H1 (cell line): Measurements from ENCODE around the gene ARFRP1. TPM values are rescaled to one million over a fixed set of nuclear protein-coding genes. Genes with fewer than 3 reads are reported as not detected.

ENCODE experiments used
- CTCF ChIA-PET: fragments of 300-600 bp; sonication (Branson Sonifier 250); formaldehyde crosslinking; loops from one replicate; lab custom pipeline; 2021; ENCODE audit not compliant: partially characterized antibody; lab: Charles Lee
- POLR2A ChIA-PET: fragments of 300-600 bp; sonication (Branson Sonifier 250); formaldehyde crosslinking; loops from one replicate; lab custom pipeline; 2021; ENCODE audit warnings: inconsistent platforms; ENCODE audit not compliant: partially characterized antibody; lab: Charles Lee
- DNase-seq, 2 experiments: peaks; one replicate each; pipeline versions ENCODE4 v3.0.0 to v3.0.0-alpha.2; 2010 to 2022; ENCODE audit warnings: low spot score in 2 of 2, low read depth in 1 of 2, mixed read lengths in 1 of 2
- FAIRE-seq: peaks from 2 replicates; lab custom pipeline; 2011; peaks lifted over from hg19 to GRCh38; lab: Jason Lieb, UNC
- H2AFZ ChIP-seq: 2 replicates; pipeline ENCODE4 v1.8.1; 2012; ENCODE audit warnings: low read length, inconsistent platforms
- H2AK5ac ChIP-seq: 2 replicates; pipeline ENCODE4 v1.6.1; 2013; ENCODE audit warnings: low read depth, low read length
- H2BK120ac ChIP-seq: replicated peaks from 2 replicates; pipeline ENCODE3; 2013; ENCODE audit warnings: low read depth, low read length, inconsistent platforms
- H2BK12ac ChIP-seq: 2 replicates; pipeline ENCODE4 v1.6.1; 2013; ENCODE audit warnings: low read depth, low read length
- H2BK15ac ChIP-seq: 2 replicates; pipeline ENCODE4 v1.6.1; 2013; ENCODE audit warnings: low read length
- H2BK20ac ChIP-seq: 2 replicates; pipeline ENCODE4 v1.6.1; 2013; ENCODE audit warnings: low read length
- H2BK5ac ChIP-seq: 2 replicates; pipeline ENCODE4 v1.6.1; 2013; ENCODE audit warnings: low read depth, low read length
- H3K14ac ChIP-seq: 2 replicates; pipeline ENCODE4 v1.6.1; 2013; ENCODE audit warnings: inconsistent platforms; ENCODE audit not compliant: insufficient read length
- H3K18ac ChIP-seq: 2 replicates; pipeline ENCODE4 v1.6.1; 2013; ENCODE audit warnings: low read length; ENCODE audit errors: extremely low read depth
- H3K23ac ChIP-seq: 2 replicates; pipeline ENCODE4 v1.6.1; 2013; ENCODE audit warnings: inconsistent platforms; ENCODE audit not compliant: insufficient read length
- H3K23me2 ChIP-seq: 2 replicates; pipeline ENCODE4 v1.6.1; 2013; ENCODE audit warnings: low read depth, low read length
- H3K27ac ChIP-seq: 2 replicates; pipeline ENCODE4 v1.6.1; 2011; ENCODE audit warnings: low read depth, low read length, inconsistent platforms
- H3K27me3 ChIP-seq, 4 experiments: replicated peaks in 1 of 4; 1 replicate in 1 of 4; 2 replicates in 3 of 4; pipeline versions ENCODE4 v1.6.1 to v1.8.1; 2011 to 2013; ENCODE audit warnings: low read length in 3 of 4, mild to moderate bottlenecking in 3 of 4, inconsistent platforms in 2 of 4, mixed read lengths in 2 of 4, moderate library complexity in 1 of 4; ENCODE audit not compliant: control insufficient read depth in 3 of 4, insufficient read depth in 3 of 4; ENCODE audit errors: extremely low read depth in 1 of 4
- H3K36me3 ChIP-seq, 4 experiments: 2 replicates each; pipeline versions ENCODE4 v1.6.1 to v1.8.1; 2011 to 2013; ENCODE audit warnings: mild to moderate bottlenecking in 4 of 4, low read length in 3 of 4, moderate library complexity in 2 of 4, control low read depth in 1 of 4, inconsistent platforms in 1 of 4; ENCODE audit not compliant: insufficient read depth in 4 of 4, control insufficient read depth in 2 of 4
- H3K4ac ChIP-seq: replicated peaks from 2 replicates; pipeline ENCODE3; 2013; ENCODE audit warnings: low read length, low read depth, mixed read lengths, inconsistent platforms; ENCODE audit not compliant: insufficient read length
- H3K4me1 ChIP-seq, 4 experiments: replicated peaks in 1 of 4; 1 replicate in 1 of 4; 2 replicates in 3 of 4; pipeline versions ENCODE4 v1.6.1 to v1.8.1; 2011 to 2013; ENCODE audit warnings: low read length in 3 of 4, inconsistent platforms in 2 of 4, mixed read lengths in 1 of 4; ENCODE audit not compliant: insufficient read depth in 4 of 4, control insufficient read depth in 3 of 4
- H3K4me2 ChIP-seq, 2 experiments: 2 replicates each; pipeline versions ENCODE4 v1.6.1 to v1.8.1; 2011 to 2013; ENCODE audit warnings: low read depth in 2 of 2, low read length in 2 of 2, control low read depth in 1 of 2, inconsistent platforms in 1 of 2, mild to moderate bottlenecking in 1 of 2; ENCODE audit not compliant: insufficient read depth in 1 of 2
- H3K4me3 ChIP-seq, 4 experiments: fragments of 200-600, 300-600 bp in 1 of 4; sonication (generic), shearing (Covaris generic), sonication (Bioruptor Twin) in 1 of 4; 2 replicates each; pipeline versions ENCODE4 v1.5.1 to v1.8.1; 2011 to 2016; ENCODE audit warnings: low read length in 4 of 4, low read depth in 3 of 4, control low read depth in 2 of 4, inconsistent platforms in 2 of 4, mild to moderate bottlenecking in 2 of 4, mixed read lengths in 1 of 4, moderate library complexity in 1 of 4; ENCODE audit not compliant: insufficient read depth in 2 of 4; ENCODE audit errors: extremely low read depth in 1 of 4
- H3K56ac ChIP-seq: replicated peaks from 2 replicates; pipeline ENCODE3; 2013; ENCODE audit warnings: low read depth, mild to moderate bottlenecking, mixed read lengths, low read length, inconsistent platforms; ENCODE audit not compliant: insufficient read length
- H3K79me1 ChIP-seq: 2 replicates; pipeline ENCODE4 v1.6.1; 2013; ENCODE audit warnings: low read depth, low read length, control low read depth
- H3K79me2 ChIP-seq, 2 experiments: 2 replicates each; pipeline versions ENCODE4 v1.6.1 to v1.8.1; 2012 to 2013; ENCODE audit warnings: low read length in 2 of 2, mild to moderate bottlenecking in 2 of 2, inconsistent platforms in 1 of 2; ENCODE audit not compliant: insufficient read depth in 2 of 2, control insufficient read depth in 1 of 2
- H3K9ac ChIP-seq, 4 experiments: replicated peaks in 1 of 4; 1 replicate in 1 of 4; 2 replicates in 3 of 4; pipeline versions ENCODE4 v1.6.1 to v1.8.1; 2011 to 2013; ENCODE audit warnings: low read depth in 3 of 4, low read length in 3 of 4, control low read depth in 2 of 4, mild to moderate bottlenecking in 2 of 4, moderate library complexity in 2 of 4, inconsistent platforms in 1 of 4; ENCODE audit errors: extremely low read depth in 1 of 4
- H3K9me3 ChIP-seq, 2 experiments: 2 replicates each; pipeline versions ENCODE4 v1.6.1 to v1.8.1; 2012 to 2013; ENCODE audit warnings: mild to moderate bottlenecking in 2 of 2, moderate library complexity in 2 of 2, control low read depth in 1 of 2, inconsistent platforms in 1 of 2, low read depth in 1 of 2, low read length in 1 of 2, mixed read lengths in 1 of 2; ENCODE audit not compliant: insufficient read depth in 2 of 2
- H4K20me1 ChIP-seq, 2 experiments: replicated peaks in 1 of 2; 2 replicates each; pipeline versions ENCODE3 to v1.8.1; 2011 to 2013; ENCODE audit warnings: inconsistent platforms in 2 of 2, low read length in 2 of 2, mild to moderate bottlenecking in 1 of 2; ENCODE audit not compliant: insufficient read depth in 2 of 2, control insufficient read depth in 1 of 2
- H4K5ac ChIP-seq: 2 replicates; pipeline ENCODE4 v1.6.1; 2013; ENCODE audit warnings: low read length, low read depth, mixed read lengths, inconsistent platforms; ENCODE audit not compliant: insufficient read length
- H4K8ac ChIP-seq: 2 replicates; pipeline ENCODE4 v1.8.0; 2013; ENCODE audit warnings: mild to moderate bottlenecking, moderate library complexity, low read length, inconsistent platforms; ENCODE audit not compliant: insufficient read depth; ENCODE audit errors: extremely low read depth
- H4K91ac ChIP-seq: replicated peaks from 2 replicates; pipeline ENCODE3; 2013; ENCODE audit warnings: low read length, mixed read lengths, inconsistent platforms; ENCODE audit not compliant: insufficient read length
- CBX5 ChIP-seq: fragments of 300-800, 300-1000 bp; sonication (generic); IDR thresholded peaks from 2 replicates; pipeline ENCODE4 v1.7.1; 2016; ENCODE audit warnings: antibody characterized with exemption, low read length, low read depth
- SP2 ChIP-seq: IDR thresholded peaks from 2 replicates; pipeline ENCODE4 v1.6.1; 2012; ENCODE audit warnings: mild to moderate bottlenecking, low read length, inconsistent platforms
- ZNF274 ChIP-seq: IDR thresholded peaks from 2 replicates; pipeline ENCODE4 v1.7.0; 2012; ENCODE audit warnings: low read length, borderline replicate concordance; ENCODE audit errors: extremely low read depth
- WGBS, 2 experiments: shearing (Covaris generic) in 1 of 2; methylation state at CpG; one replicate each; pipeline versions ENCODE4 v1.1.6 to v1.1.7; 2013 to 2015; ENCODE audit warnings: low lambda C conversion rate in 2 of 2, mixed read lengths in 2 of 2, inconsistent platforms in 1 of 2, low coverage in 1 of 2, missing lambda C conversion rate in 1 of 2; ENCODE audit not compliant: insufficient replicate concordance in 2 of 2, insufficient coverage in 1 of 2, insufficient read length in 1 of 2; ENCODE audit errors: extremely low coverage in 1 of 2, missing lambda C conversion rate in 1 of 2; 5-methylcytosine and 5-hydroxymethylcytosine counted together
- polyA plus RNA-seq, 7 experiments: library from polyadenylated mRNA; depleted of rRNA in 3 of 7; stranded (reverse) in 5 of 7; unstranded in 2 of 7; fragments of >200 nt in 5 of 7; fragments of 200-250 nt in 2 of 7; gene quantifications; 1 replicate in 5 of 7; 2 replicates in 1 of 7; 4 replicates in 1 of 7; pipeline versions ENCODE4 v1.2.1 to v1.2.3, GENCODE V29; 2011 to 2013; ENCODE audit warnings: missing spikeins in 2 of 7, mixed read lengths in 2 of 7
- total RNA-seq: library from RNA; stranded (reverse); fragmentation: NEBNext Ultra II Directional; extraction: Animal tissue kit (Norgen Biotek cat#: 25700); gene quantifications from 2 replicates; pipeline ENCODE4 v1.2.1, GENCODE V29; 2021
- TF ChIP-seq, protein P1 (sequence below): IDR thresholded peaks from 2 replicates; pipeline ENCODE4 v1.6.1; 2012; ENCODE audit warnings: low read length, inconsistent platforms

The ARFRP1 gene
- total and polyA plus RNA-seq, 2 of the 8 experiments (the other 6 are each of a cell fraction or from before 2014, with no cell fraction given), result 12.9 to 22.9 TPM

DNA sequence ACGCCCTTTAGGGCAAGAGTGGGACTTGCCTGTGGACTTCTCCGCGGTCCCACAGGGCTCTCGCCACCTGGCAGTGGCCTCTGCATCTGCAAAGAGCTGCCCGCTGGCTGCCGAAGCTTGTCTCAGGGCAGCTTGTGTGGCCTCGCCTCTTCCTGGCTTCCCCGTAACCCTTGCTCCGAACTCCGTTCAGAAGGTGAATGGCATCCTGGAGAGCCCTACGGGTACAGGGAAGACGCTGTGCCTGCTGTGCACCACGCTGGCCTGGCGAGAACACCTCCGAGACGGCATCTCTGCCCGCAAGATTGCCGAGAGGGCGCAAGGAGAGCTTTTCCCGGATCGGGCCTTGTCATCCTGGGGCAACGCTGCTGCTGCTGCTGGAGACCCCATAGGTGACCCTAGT lies 46.7 kb downstream of the ARFRP1 start:
- peaks cover 5 to 10% of the 10 kb centered on the region in 2 experiments for H4K20me1 ChIP-seq
- no peak overlapping the region for H3K27ac ChIP-seq
- TF ChIP-seq CBX5, result no peak
- TF ChIP-seq ZNF274, result no peak
- TF ChIP-seq SP2, result no peak
- TF ChIP-seq, protein P1, sequence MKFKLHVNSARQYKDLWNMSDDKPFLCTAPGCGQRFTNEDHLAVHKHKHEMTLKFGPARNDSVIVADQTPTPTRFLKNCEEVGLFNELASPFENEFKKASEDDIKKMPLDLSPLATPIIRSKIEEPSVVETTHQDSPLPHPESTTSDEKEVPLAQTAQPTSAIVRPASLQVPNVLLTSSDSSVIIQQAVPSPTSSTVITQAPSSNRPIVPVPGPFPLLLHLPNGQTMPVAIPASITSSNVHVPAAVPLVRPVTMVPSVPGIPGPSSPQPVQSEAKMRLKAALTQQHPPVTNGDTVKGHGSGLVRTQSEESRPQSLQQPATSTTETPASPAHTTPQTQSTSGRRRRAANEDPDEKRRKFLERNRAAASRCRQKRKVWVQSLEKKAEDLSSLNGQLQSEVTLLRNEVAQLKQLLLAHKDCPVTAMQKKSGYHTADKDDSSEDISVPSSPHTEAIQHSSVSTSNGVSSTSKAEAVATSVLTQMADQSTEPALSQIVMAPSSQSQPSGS, result no peak
- no peaks in the 10 kb centered on the region; the same call in 1 of the 2 replicates for H3K79me1 ChIP-seq
- H3K79me2 ChIP-seq, result peaks cover 0 to 9% of the 10 kb centered on the region in 2 experiments; a peak in 1 of 4 replicates
- no peak overlapping the region for H2AFZ ChIP-seq
- no peak overlapping the region for H2BK120ac ChIP-seq
- FAIRE-seq (no peak), DNase-seq (no peak)
- peaks cover 0 to 15% (median 6%) of the 10 kb centered on the region in 4 experiments; a peak in 6 of 8 replicates for H3K36me3 ChIP-seq
- no peak overlapping the region for H4K91ac ChIP-seq
- no peak overlapping the region for H3K9ac ChIP-seq
- WGBS, 2 experiments, result 92% methylated on average over 22 of the region's 22 CpGs; no CpG with 5 or more reads in 1 of the 2 experiments
- no peaks in the 10 kb centered on the region for H3K27me3 ChIP-seq
- POLR2A ChIA-PET, result interaction anchor here (1.0 to 1.4 kb wide), 5 partner anchors 8 to 47 kb away, joined by 3 to 5 read pairs (median 3); partner anchors contain the start of gene STMN3
- no peaks in the 10 kb centered on the region for H3K9me3 ChIP-seq
- no peak overlapping the region for H2AK5ac ChIP-seq
- H2BK5ac ChIP-seq, result no peak overlapping the region
- CTCF ChIA-PET, result interaction anchor here (0.7 to 0.9 kb wide), 2 partner anchors 46 to 75 kb away, joined by 3 read pairs; no protein-coding TSS in a partner anchor
- H3K4me1 ChIP-seq, result peaks cover 0 to 9% (median 6%) of the 10 kb centered on the region in 4 experiments; a peak in 5 of 7 replicates
- H2BK20ac ChIP-seq, result no peak overlapping the region
- no peak overlapping the region for H3K4me2 ChIP-seq
- no peak overlapping the region for H4K5ac ChIP-seq
- no peak overlapping the region for H3K14ac ChIP-seq
- H3K18ac ChIP-seq, result no peak overlapping the region
- H4K8ac ChIP-seq, result no peak overlapping the region
- no peak overlapping the region for H3K4ac ChIP-seq
- H2BK15ac ChIP-seq, result no peak overlapping the region
- no peak overlapping the region for H2BK12ac ChIP-seq
- no peak overlapping the region for H3K4me3 ChIP-seq
- H3K23me2 ChIP-seq, result peaks cover 9% of the 10 kb centered on the region
- no peak overlapping the region for H3K23ac ChIP-seq
- no peak overlapping the region for H3K56ac ChIP-seq
